AML-193 (cell line): Measurements from ENCODE around the gene CYP11A1.

Experiments used
- DNase-seq, 2 experiments: peaks; one replicate each; lab custom pipeline; 2025; lab: John Stamatoyannopoulos, UW

CYP11A1 gene

GRCh38 chr15:74322558-74323180 lies 44.8 kb downstream of the CYP11A1 start:
- DNase-seq = peak; percentile 17 to 30

- DNase-seq = peak in 1 of 2 experiments; percentile 1
These were observed 46.8 kb downstream of the CYP11A1 start for GRCh38 chr15:74320352-74321247.

GRCh38 chr15:74319596-74320351 lies 47.7 kb downstream of the CYP11A1 start:
- no peak for DNase-seq

GRCh38 chr15:74319138-74319460 lies 48.3 kb downstream of the CYP11A1 start:
- DNase-seq = no peak

GRCh38 chr15:74318376-74319137 lies 48.9 kb downstream of the CYP11A1 start:
- DNase-seq = no peak

GRCh38 chr15:74317820-74318375 lies 49.5 kb downstream of the CYP11A1 start:
- DNase-seq = no peak

- DNase-seq = no peak
These were observed 51.3 kb downstream of the CYP11A1 start for GRCh38 chr15:74316141-74316540.

- DNase-seq = no peak
These were observed 51.8 kb downstream of the CYP11A1 start for GRCh38 chr15:74315626-74316025.

GRCh38 chr15:74314795-74315438 lies 52.5 kb downstream of the CYP11A1 start:
- DNase-seq = no peak

- no peak for DNase-seq
These were observed 53.6 kb downstream of the CYP11A1 start for GRCh38 chr15:74313889-74314288.

GRCh38 chr15:74312445-74313007 lies 54.9 kb downstream of the CYP11A1 start:
- no peak for DNase-seq

- no peak for DNase-seq
These were observed 55.6 kb downstream of the CYP11A1 start for GRCh38 chr15:74311734-74312444.

- DNase-seq = peak; percentile 18 to 34
These were observed 59.3 kb downstream of the CYP11A1 start for GRCh38 chr15:74307827-74308811.

GRCh38 chr15:74306781-74307217 lies 60.6 kb downstream of the CYP11A1 start:
- DNase-seq = no peak

- DNase-seq = no peak
These were observed 61.8 kb downstream of the CYP11A1 start for GRCh38 chr15:74305687-74306086.

- DNase-seq = no peak
These were observed 63.0 kb downstream of the CYP11A1 start for GRCh38 chr15:74304431-74304830.

GRCh38 chr15:74303741-74304309 lies 63.6 kb downstream of the CYP11A1 start:
- no peak for DNase-seq

GRCh38 chr15:74302821-74303359 lies 64.6 kb downstream of the CYP11A1 start:
- DNase-seq = no peak
